HG02759 (cell line): ENCODE measurements around the gene SMARCB1.

Experiments
- ATAC-seq: cut with Tn5 transposase; IDR thresholded peaks from one replicate; pipeline ENCODE4 v1.9.1; 2021; ENCODE audit warnings: mild to moderate bottlenecking, moderate library complexity; ENCODE audit not compliant: unreplicated experiment

The SMARCB1 gene

GRCh38 chr22:23779731-23780130 lies 7.0 kb upstream of the SMARCB1 start:
- ATAC-seq, result no peak

GRCh38 chr22:23780146-23780748 lies 6.5 kb upstream of the SMARCB1 start:
- ATAC-seq, result no peak

- ATAC-seq, result no peak
Measured at GRCh38 chr22:23781065-23781464, 5.7 kb upstream of the SMARCB1 start.

GRCh38 chr22:23781511-23782183 lies 5.1 kb upstream of the SMARCB1 start:
- ATAC-seq, result no peak

- ATAC-seq, result no peak
Measured at GRCh38 chr22:23782252-23782651, 4.5 kb upstream of the SMARCB1 start.

- no peak for ATAC-seq
Measured at GRCh38 chr22:23782703-23783102, 4.1 kb upstream of the SMARCB1 start.

GRCh38 chr22:23783265-23784150 lies 3.3 kb upstream of the SMARCB1 start:
- no peak for ATAC-seq

GRCh38 chr22:23784215-23784732 lies 2.5 kb upstream of the SMARCB1 start:
- no peak for ATAC-seq

GRCh38 chr22:23786261-23786710 lies 480 bp upstream of the SMARCB1 start:
- ATAC-seq, result no peak

GRCh38 chr22:23787600-23787896 lies 782 bp downstream of the SMARCB1 start:
- peak; percentile 21 for ATAC-seq

- no peak for ATAC-seq
Measured at GRCh38 chr22:23787910-23788309, 1.1 kb downstream of the SMARCB1 start.

- no peak for ATAC-seq
Measured at GRCh38 chr22:23789121-23789520, 2.4 kb downstream of the SMARCB1 start.

GRCh38 chr22:23789638-23790037 lies 2.9 kb downstream of the SMARCB1 start:
- ATAC-seq, result no peak

- no peak for ATAC-seq
Measured at GRCh38 chr22:23790819-23791737, 4.3 kb downstream of the SMARCB1 start.

- ATAC-seq, result no peak
Measured at GRCh38 chr22:23791738-23792645, 5.2 kb downstream of the SMARCB1 start.

GRCh38 chr22:23793326-23793725 lies 6.6 kb downstream of the SMARCB1 start:
- no peak for ATAC-seq

GRCh38 chr22:23796461-23796860 lies 9.7 kb downstream of the SMARCB1 start:
- no peak for ATAC-seq

GRCh38 chr22:23800297-23801237 lies 13.8 kb downstream of the SMARCB1 start:
- ATAC-seq, result peak; percentile 70
